Muscle of leg (tissue), 11 donors: ENCODE measurements around the gene MED25. TPM values are rescaled to one million over a fixed set of nuclear protein-coding genes. Genes with fewer than 3 reads are reported as not detected.
A peak's percentile ranks its signal among the peaks of the same experiment; 100 is the strongest.

Source experiments
- DNase-seq: peaks from one replicate; pipeline ENCODE4 v3.0.0; 2013
- H3K27ac ChIP-seq: one replicate; pipeline ENCODE4 v1.5.1; 2013; ENCODE audit warnings: mild to moderate bottlenecking, low read length, control low read depth
- H3K27me3 ChIP-seq: one replicate; pipeline ENCODE4 v1.6.1; 2013; ENCODE audit warnings: low read length; ENCODE audit not compliant: control insufficient read depth, insufficient read depth
- H3K36me3 ChIP-seq: one replicate; pipeline ENCODE4 v1.6.1; 2013; ENCODE audit warnings: low read length; ENCODE audit not compliant: control insufficient read depth, insufficient read depth
- H3K4me1 ChIP-seq: one replicate; pipeline ENCODE4 v1.6.1; 2013; ENCODE audit warnings: low read length; ENCODE audit not compliant: control insufficient read depth, insufficient read depth
- H3K4me3 ChIP-seq: one replicate; pipeline ENCODE4 v1.5.1; 2013; ENCODE audit warnings: low read length, control low read depth
- H3K9me3 ChIP-seq: replicated peaks from 2 replicates; pipeline ENCODE4 v1.6.1; 2013; ENCODE audit warnings: low read depth, low read length; ENCODE audit not compliant: control insufficient read depth
- WGBS: methylation state at CpG from one replicate; pipeline ENCODE4 v1.1.5; 2013; ENCODE audit warnings: missing lambda C conversion rate; ENCODE audit not compliant: insufficient coverage; 5-methylcytosine and 5-hydroxymethylcytosine counted together
- polyA plus RNA-seq, 8 donors: library from polyadenylated mRNA; unstranded; fragments of 120-200 nt; gene quantifications; one replicate each; pipeline versions ENCODE4 v1.2.1 to v1.2.3, GENCODE V29; 2013; ENCODE audit warnings: inconsistent platforms in 1 of 8, low replicate concordance in 1 of 8; ENCODE audit not compliant: insufficient read length in 8 of 8, insufficient read depth in 1 of 8
- total RNA-seq: library from RNA; stranded (reverse); fragments of 120-200 nt; gene quantifications from one replicate; pipeline ENCODE4 v1.2.4, GENCODE V29; 2013

MED25 gene
- total and polyA plus RNA-seq, 9 donors = 9.6 to 41.0 (median 34.0) TPM

DNA sequence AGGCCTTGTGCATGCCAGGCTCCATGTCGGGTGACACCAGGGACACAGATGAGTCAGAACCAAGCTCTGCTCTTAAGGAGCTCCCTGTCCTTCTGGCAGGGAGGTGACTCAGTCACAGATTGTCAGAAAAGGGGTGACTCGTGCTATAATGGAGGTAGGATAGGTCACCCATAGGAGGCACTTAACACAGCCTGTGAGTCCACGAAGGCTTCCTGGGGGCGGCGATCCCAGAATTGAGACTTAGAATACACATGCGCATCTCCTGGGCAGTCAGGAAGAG is 24.6 kb upstream of the MED25 start:
- no peak overlapping the region for H3K27ac ChIP-seq
- H3K36me3 ChIP-seq = peaks cover 84% of the 10 kb centered on the region
- no peak overlapping the region for H3K4me3 ChIP-seq
- 89% methylated on average over 5 of the region's 6 CpGs for WGBS
- no peaks in the 10 kb centered on the region for H3K27me3 ChIP-seq
- no peak for DNase-seq
- H3K4me1 ChIP-seq = no peaks in the 10 kb centered on the region
- H3K9me3 ChIP-seq = no peaks in the 10 kb centered on the region

DNA sequence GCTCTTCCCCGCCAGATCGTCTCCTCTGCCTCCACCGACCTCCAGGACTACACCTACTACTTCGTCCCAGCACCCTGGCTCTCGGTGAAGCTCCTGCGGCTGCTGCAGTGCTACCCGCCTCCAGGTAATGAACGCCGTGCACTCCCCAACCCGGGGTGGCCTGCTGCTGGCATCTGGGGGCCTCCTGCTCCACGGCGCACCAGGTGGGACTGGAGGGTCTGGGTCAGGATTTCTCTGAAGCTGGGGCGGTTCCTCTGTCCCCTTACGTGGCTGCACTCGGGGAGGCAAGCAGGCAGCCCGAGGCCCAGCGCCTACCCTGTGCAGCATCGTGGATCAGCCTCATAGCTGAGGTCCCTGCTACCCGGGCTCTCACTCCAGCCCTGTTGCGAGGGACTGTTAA is 22.5 kb upstream of the MED25 start:
- H3K27ac ChIP-seq = no peak overlapping the region
- H3K4me3 ChIP-seq = no peak overlapping the region
- H3K27me3 ChIP-seq = no peaks in the 10 kb centered on the region
- 92% methylated on average over 16 of the region's 20 CpGs for WGBS
- no peaks in the 10 kb centered on the region for H3K4me1 ChIP-seq
- DNase-seq = no peak
- H3K36me3 ChIP-seq = peaks cover 92% of the 10 kb centered on the region
- H3K9me3 ChIP-seq = no peaks in the 10 kb centered on the region

GRCh38 chr19:49798574-49798973 is 19.5 kb upstream of the MED25 start:
- 90% methylated on average over 6 of the region's 11 CpGs for WGBS
- Histone ChIP-seq H3K27me3 (no peaks in the 10 kb centered on the region), H3K27ac (no peak overlapping the region), H3K9me3 (no peaks in the 10 kb centered on the region), H3K4me3 (no peak overlapping the region), H3K4me1 (peaks cover 19% of the 10 kb centered on the region), H3K36me3 (peaks cover 82% of the 10 kb centered on the region)
- no peak for DNase-seq

- no peaks in the 10 kb centered on the region for H3K9me3 ChIP-seq
- H3K36me3 ChIP-seq = peaks cover 83% of the 10 kb centered on the region
- DNase-seq = no peak
- H3K27ac ChIP-seq = no peak overlapping the region
- WGBS = 87% methylated on average over 28 of the region's 28 CpGs
- no peaks in the 10 kb centered on the region for H3K27me3 ChIP-seq
- peaks cover 19% of the 10 kb centered on the region for H3K4me1 ChIP-seq
- H3K4me3 ChIP-seq = no peak overlapping the region
Measured at GRCh38 chr19:49799271-49799797, 18.8 kb upstream of the MED25 start.

DNA sequence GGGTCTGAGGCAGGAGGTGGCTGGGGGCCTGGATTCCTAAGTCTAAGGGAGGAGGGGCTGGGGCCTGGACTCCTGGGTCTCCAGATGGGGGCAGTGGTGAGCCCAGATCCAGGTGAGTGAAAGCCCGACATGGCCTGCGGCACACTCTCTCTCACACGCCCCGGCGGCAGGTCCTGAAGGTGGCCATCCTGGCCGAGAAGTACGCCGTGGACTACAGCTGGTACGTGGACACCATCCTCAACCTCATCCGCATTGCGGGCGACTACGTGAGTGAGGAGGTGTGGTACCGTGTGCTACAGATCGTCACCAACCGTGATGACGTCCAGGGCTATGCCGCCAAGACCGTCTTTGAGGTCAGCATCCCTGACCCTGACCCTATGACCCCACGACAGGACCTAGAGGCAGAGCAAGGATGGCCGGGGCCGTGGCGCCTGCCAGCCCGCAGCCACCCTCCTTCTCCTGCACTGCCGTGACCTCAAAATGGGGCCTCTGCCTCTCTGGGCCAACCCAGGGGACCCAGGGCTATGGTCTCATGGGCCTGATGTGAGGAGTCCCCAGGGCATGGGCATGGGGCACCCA is 18.2 kb upstream of the MED25 start:
- Histone ChIP-seq H3K36me3 (peaks cover 82% of the 10 kb centered on the region), H3K27me3 (no peaks in the 10 kb centered on the region), H3K27ac (no peak overlapping the region), H3K4me1 (peaks cover 19% of the 10 kb centered on the region), H3K4me3 (no peak overlapping the region), H3K9me3 (no peaks in the 10 kb centered on the region)
- WGBS = 91% methylated on average over 25 of the region's 25 CpGs
- DNase-seq = no peak

DNA sequence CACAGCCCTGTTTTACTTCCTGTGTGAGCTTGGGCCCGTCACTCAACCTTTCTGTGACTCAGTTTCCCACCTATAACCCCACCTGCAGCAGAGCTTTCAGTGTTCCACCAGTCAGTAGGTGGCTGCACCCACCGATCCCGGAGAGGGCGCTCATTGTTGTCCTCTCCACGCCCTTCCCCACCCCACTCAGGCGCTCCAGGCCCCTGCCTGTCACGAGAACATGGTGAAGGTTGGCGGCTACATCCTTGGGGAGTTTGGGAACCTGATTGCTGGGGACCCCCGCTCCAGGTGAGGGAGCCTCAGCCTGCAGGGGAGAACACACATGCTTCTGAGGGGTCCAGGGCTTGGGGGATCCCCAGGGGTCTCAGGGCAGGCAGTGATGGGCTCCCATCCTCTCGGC is 17.3 kb upstream of the MED25 start:
- no peak overlapping the region for H3K4me3 ChIP-seq
- WGBS = 80% methylated on average over 6 of the region's 10 CpGs
- H3K27ac ChIP-seq = no peak overlapping the region
- H3K36me3 ChIP-seq = peaks cover 80% of the 10 kb centered on the region
- H3K4me1 ChIP-seq = peaks cover 19% of the 10 kb centered on the region
- DNase-seq = no peak
- H3K27me3 ChIP-seq = no peaks in the 10 kb centered on the region
- no peaks in the 10 kb centered on the region for H3K9me3 ChIP-seq

GRCh38 chr19:49801401-49801888 is 16.6 kb upstream of the MED25 start:
- Histone ChIP-seq H3K4me3 (peak overlapping the region; percentile 53), H3K4me1 (peaks cover 19% of the 10 kb centered on the region), H3K27me3 (no peaks in the 10 kb centered on the region), H3K36me3 (peaks cover 80% of the 10 kb centered on the region), H3K27ac (no peak overlapping the region), H3K9me3 (no peaks in the 10 kb centered on the region)
- DNase-seq = peak; percentile 21
- 56% methylated on average over 20 of the region's 32 CpGs for WGBS

DNA sequence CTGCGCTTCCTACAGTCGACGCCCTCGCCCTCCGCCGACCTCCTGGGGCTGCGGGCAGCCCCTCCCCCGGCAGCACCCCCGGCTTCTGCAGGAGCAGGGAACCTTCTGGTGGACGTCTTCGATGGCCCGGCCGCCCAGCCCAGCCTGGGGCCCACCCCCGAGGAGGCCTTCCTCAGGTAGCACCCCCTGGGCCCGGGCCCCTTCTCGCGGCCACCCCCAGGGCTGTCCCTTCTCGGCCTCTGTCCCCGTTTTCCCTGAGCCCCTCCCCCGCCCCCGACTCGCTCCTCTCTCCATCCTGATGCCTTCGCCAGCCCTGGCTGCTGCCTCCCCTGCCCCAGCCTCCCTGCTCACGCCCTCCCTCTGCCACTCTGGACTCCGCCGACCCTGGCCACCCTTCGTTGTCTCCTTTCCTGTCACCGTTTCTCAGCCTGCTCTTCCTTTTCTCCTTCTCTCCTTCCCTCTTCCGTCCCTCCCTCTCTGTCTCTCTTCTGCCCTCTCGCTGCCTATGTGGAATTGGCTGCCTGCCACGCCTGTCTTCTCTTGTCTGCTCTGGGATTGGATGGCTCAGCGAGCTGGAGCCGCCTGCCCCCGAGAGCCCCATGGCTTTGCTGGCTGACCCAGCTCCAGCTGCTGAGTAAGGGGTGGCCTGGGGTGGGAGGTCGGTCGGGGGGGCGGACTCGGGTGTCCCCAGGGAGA is 16.0 kb upstream of the MED25 start:
- H3K9me3 ChIP-seq = no peaks in the 10 kb centered on the region

DNA sequence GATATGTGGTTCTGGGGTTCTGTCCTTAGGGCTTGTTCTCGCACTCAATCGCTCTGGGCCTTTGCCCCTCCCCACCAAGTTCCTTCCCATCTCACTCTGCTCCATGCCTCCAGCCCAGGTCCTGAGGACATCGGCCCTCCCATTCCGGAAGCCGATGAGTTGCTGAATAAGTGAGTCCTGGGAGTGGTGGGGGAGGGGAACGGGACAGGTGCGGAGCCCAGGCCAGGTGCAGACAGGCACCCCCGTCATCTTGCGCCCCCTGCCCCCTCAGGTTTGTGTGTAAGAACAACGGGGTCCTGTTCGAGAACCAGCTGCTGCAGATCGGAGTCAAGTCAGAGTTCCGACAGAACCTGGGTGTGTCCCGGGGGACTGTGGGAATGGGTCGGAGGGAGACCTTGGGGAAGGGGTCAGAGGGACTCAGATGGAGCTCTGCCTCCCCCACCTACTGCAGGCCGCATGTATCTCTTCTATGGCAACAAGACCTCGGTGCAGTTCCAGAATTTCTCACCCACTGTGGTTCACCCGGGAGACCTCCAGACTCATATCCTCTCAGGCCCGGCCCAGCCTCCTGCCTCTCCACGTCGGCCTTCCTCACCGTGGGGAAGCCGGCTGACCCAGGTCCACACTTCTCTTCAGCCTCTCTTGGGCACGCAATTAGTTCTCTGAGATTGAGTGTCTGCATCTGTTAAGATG is 15.1 kb upstream of the MED25 start:
- peak; percentile 49 for DNase-seq
- Histone ChIP-seq H3K4me3 (peak overlapping the region; percentile 53), H3K4me1 (peaks cover 19% of the 10 kb centered on the region), H3K27me3 (no peaks in the 10 kb centered on the region), H3K36me3 (peaks cover 77% of the 10 kb centered on the region), H3K27ac (peak overlapping the region; percentile 65), H3K9me3 (no peaks in the 10 kb centered on the region)
- WGBS = 73% methylated on average over 8 of the region's 24 CpGs

More for the DNA sequence above, 16.0 kb upstream of the MED25 start:
- 16% methylated on average over 38 of the region's 38 CpGs for WGBS
- peak overlapping the region; percentile 53 for H3K4me3 ChIP-seq
- H3K27me3 ChIP-seq = no peaks in the 10 kb centered on the region
- H3K36me3 ChIP-seq = peaks cover 79% of the 10 kb centered on the region
- peak overlapping the region; percentile 71 for H3K27ac ChIP-seq
- peak; percentile 98 for DNase-seq
- H3K4me1 ChIP-seq = peaks cover 19% of the 10 kb centered on the region

- 83% methylated on average over 3 of the region's 6 CpGs for WGBS
Measured at GRCh38 chr19:49803529-49803856, 14.6 kb upstream of the MED25 start.

More at GRCh38 chr19:49803529-49803856, 14.6 kb upstream of the MED25 start:
- Histone ChIP-seq H3K36me3 (peaks cover 72% of the 10 kb centered on the region), H3K27ac (no peak overlapping the region), H3K9me3 (no peaks in the 10 kb centered on the region), H3K4me3 (no peak overlapping the region), H3K27me3 (no peaks in the 10 kb centered on the region), H3K4me1 (peaks cover 20% of the 10 kb centered on the region)
- no peak for DNase-seq
